ENCODE data around the gene HIPK2. TPM values are rescaled to one million over a fixed set of nuclear protein-coding genes. Genes with fewer than 3 reads are reported as not detected.

The HIPK2 gene
- polyA plus RNA-seq, 3 donors, result 1.6 to 12.1 (median 3.0) TPM

DNA sequence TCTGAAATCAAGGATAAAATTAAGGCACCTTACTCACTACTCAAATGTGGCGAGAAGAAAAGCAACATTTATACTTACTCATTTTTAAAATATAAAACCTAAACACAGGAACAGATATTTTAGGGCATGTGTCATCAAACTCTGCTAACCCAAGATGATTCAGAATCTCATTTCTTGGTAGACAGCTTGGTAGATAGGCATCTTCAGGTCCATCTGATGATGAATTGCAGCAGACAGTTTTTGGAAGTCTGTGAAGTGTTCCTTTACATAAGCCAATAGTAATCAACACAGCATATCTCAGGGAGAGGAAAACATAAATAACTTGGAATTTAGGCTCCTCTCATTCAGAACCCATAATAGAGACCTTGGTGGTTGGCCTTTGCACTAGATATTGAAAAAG, 3.4 kb downstream of the HIPK2 start:
- Histone ChIP-seq H3K4me1 (ENCODE audit: control insufficient read depth in 1 of 2, insufficient read depth in 2 of 2, low read length in 2 of 2) (peaks cover 56 to 73% of the 10 kb centered on the region in 2 donors), H3K9me3 (replicated peaks in 1 of 2; ENCODE audit: control insufficient read depth in 1 of 2, insufficient read depth in 1 of 2, low read length in 2 of 2) (no peaks in the 10 kb centered on the region), H3K27ac (ENCODE audit: low read depth in 1 of 2, low read length in 2 of 2) (no peak overlapping the region), H4K20me1 (ENCODE audit: insufficient read depth, low read length) (peaks cover 46% of the 10 kb centered on the region), H3K79me2 (ENCODE audit: insufficient read depth, low read length) (peaks cover 76% of the 10 kb centered on the region), H3K27me3 (ENCODE audit: control insufficient read depth in 2 of 2, insufficient read depth in 2 of 2, low read length in 2 of 2) (peaks cover 6 to 8% of the 10 kb centered on the region in 2 donors), H3K4me3 (replicated peaks in 1 of 3; ENCODE audit: low read depth in 2 of 3, low read length in 3 of 3) (no peak overlapping the region), H2AFZ (ENCODE audit: insufficient read depth, low read depth, low read length, poor library complexity, severe bottlenecking) (no peak overlapping the region), H3K9ac (ENCODE audit: insufficient read depth, low read length, poor library complexity, severe bottlenecking) (no peak overlapping the region), H3K36me3 (replicated peaks in 1 of 2; ENCODE audit: control insufficient read depth in 1 of 2, insufficient read depth in 2 of 2, low read length in 2 of 2) (peaks cover 5 to 20% of the 10 kb centered on the region in 2 donors), H3K4me2 (replicated peaks; ENCODE audit: extremely low read depth, low read length, poor library complexity, severe bottlenecking) (no peak overlapping the region)
- TF ChIP-seq, protein P1, sequence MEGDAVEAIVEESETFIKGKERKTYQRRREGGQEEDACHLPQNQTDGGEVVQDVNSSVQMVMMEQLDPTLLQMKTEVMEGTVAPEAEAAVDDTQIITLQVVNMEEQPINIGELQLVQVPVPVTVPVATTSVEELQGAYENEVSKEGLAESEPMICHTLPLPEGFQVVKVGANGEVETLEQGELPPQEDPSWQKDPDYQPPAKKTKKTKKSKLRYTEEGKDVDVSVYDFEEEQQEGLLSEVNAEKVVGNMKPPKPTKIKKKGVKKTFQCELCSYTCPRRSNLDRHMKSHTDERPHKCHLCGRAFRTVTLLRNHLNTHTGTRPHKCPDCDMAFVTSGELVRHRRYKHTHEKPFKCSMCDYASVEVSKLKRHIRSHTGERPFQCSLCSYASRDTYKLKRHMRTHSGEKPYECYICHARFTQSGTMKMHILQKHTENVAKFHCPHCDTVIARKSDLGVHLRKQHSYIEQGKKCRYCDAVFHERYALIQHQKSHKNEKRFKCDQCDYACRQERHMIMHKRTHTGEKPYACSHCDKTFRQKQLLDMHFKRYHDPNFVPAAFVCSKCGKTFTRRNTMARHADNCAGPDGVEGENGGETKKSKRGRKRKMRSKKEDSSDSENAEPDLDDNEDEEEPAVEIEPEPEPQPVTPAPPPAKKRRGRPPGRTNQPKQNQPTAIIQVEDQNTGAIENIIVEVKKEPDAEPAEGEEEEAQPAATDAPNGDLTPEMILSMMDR (IDR thresholded peaks at IDR 0.05), result no peak
- DNase-seq, result peak in 1 of 3 donors; percentile 58
- peaks cover 31 to 54% of the 10 kb centered on the region in 2 donors for H3K36me3 Mint-ChIP-seq
- H3K4me1 Mint-ChIP-seq, result peaks cover 67% of the 10 kb centered on the region
- no peak overlapping the region for H3K4me3 Mint-ChIP-seq
- no CpG with 5 or more reads among the region's 1 CpG for WGBS (ENCODE audit: insufficient coverage)
- H3K27me3 Mint-ChIP-seq (ENCODE audit: low read depth in 3 of 3), result peaks cover 11 to 13% (median 12%) of the 10 kb centered on the region in 3 donors
- H3K27ac Mint-ChIP-seq, result peak overlapping the region in 2 of 7 donors; percentile 40 to 81
- peaks cover 0 to 2% (median 0%) of the 10 kb centered on the region in 7 donors for H3K9me3 Mint-ChIP-seq
- intact Hi-C loops (cut with micrococcal nuclease), result loop anchor here (5.0 to 10.0 kb wide), 4 partner anchors 50 to 140 kb away; partner anchors contain the start of gene TBXAS1 (in 1 of the 2)

DNA sequence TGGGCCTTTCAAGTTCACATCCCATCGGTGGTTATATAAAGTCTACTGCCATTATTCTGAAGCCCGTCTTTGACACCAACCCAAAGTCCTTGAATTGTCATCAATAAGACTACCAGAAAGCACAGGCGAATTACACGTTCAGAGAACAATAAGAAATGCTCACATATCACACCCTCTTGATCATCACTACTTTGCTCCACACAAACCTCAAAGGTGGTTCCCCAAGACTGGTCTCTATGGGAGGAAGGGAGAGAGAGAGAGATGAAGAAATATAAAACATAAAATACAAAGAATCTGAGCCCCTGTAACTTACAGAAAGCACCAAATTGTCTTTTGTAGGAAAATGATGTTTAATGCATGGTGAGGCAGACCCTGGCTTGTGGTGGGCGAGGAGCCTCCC, 4.4 kb downstream of the HIPK2 start:
- Histone ChIP-seq H4K20me1 (ENCODE audit: insufficient read depth, low read length) (peaks cover 56% of the 10 kb centered on the region), H3K9me3 (replicated peaks in 1 of 2; ENCODE audit: control insufficient read depth in 1 of 2, insufficient read depth in 1 of 2, low read length in 2 of 2) (no peaks in the 10 kb centered on the region), H3K79me2 (ENCODE audit: insufficient read depth, low read length) (peaks cover 86% of the 10 kb centered on the region), H3K4me3 (replicated peaks in 1 of 3; ENCODE audit: low read depth in 2 of 3, low read length in 3 of 3) (no peak overlapping the region), H3K36me3 (replicated peaks in 1 of 2; ENCODE audit: control insufficient read depth in 1 of 2, insufficient read depth in 2 of 2, low read length in 2 of 2) (peaks cover 5 to 23% of the 10 kb centered on the region in 2 donors), H2AFZ (ENCODE audit: insufficient read depth, low read depth, low read length, poor library complexity, severe bottlenecking) (no peak overlapping the region), H3K27ac (ENCODE audit: low read depth in 1 of 2, low read length in 2 of 2) (peak overlapping the region in 1 of 2 donors; percentile 80), H3K9ac (ENCODE audit: insufficient read depth, low read length, poor library complexity, severe bottlenecking) (no peak overlapping the region), H3K27me3 (ENCODE audit: control insufficient read depth in 2 of 2, insufficient read depth in 2 of 2, low read length in 2 of 2) (no peaks in the 10 kb centered on the region), H3K4me2 (replicated peaks; ENCODE audit: extremely low read depth, low read length, poor library complexity, severe bottlenecking) (no peak overlapping the region), H3K4me1 (ENCODE audit: control insufficient read depth in 1 of 2, insufficient read depth in 2 of 2, low read length in 2 of 2) (peaks cover 61 to 77% of the 10 kb centered on the region in 2 donors)
- peak overlapping the region in 1 of 2 donors; percentile 15 for H3K4me3 Mint-ChIP-seq
- peaks cover 69% of the 10 kb centered on the region for H3K4me1 Mint-ChIP-seq
- H3K36me3 Mint-ChIP-seq, result peaks cover 39 to 61% of the 10 kb centered on the region in 2 donors
- TF ChIP-seq, protein P1 (IDR thresholded peaks at IDR 0.05), result no peak
- 100% methylated on average over 3 of the region's 5 CpGs for WGBS (ENCODE audit: insufficient coverage)
- peak in 1 of 3 donors; percentile 45 for DNase-seq
- H3K27me3 Mint-ChIP-seq (ENCODE audit: low read depth in 3 of 3), result peaks cover 2% of the 10 kb centered on the region in 3 donors
- H3K9me3 Mint-ChIP-seq, result no peaks in the 10 kb centered on the region
- intact Hi-C loops (cut with micrococcal nuclease), result loop anchor here (2.0 to 10.0 kb wide), 5 partner anchors 51 to 141 kb away; partner anchors contain the start of gene TBXAS1 (in 1 of the 2)
- peak overlapping the region; percentile 82 to 96 (median 94) for H3K27ac Mint-ChIP-seq

All from CD14-positive monocyte (primary cell).